ENCODE measurements around the gene EGR4.

The EGR4 gene

GRCh38 chr2:73268830-73269685 lies 24.3 kb downstream of the EGR4 start:
- no peaks in the 10 kb centered on the region for H3K27me3 ChIP-seq (ENCODE audit: insufficient read depth, low read depth, severe bottlenecking)
- H3K4me3 ChIP-seq (ENCODE audit: low read depth, low read length): peak overlapping the region; percentile 37
- TF ChIP-seq, protein P1, sequence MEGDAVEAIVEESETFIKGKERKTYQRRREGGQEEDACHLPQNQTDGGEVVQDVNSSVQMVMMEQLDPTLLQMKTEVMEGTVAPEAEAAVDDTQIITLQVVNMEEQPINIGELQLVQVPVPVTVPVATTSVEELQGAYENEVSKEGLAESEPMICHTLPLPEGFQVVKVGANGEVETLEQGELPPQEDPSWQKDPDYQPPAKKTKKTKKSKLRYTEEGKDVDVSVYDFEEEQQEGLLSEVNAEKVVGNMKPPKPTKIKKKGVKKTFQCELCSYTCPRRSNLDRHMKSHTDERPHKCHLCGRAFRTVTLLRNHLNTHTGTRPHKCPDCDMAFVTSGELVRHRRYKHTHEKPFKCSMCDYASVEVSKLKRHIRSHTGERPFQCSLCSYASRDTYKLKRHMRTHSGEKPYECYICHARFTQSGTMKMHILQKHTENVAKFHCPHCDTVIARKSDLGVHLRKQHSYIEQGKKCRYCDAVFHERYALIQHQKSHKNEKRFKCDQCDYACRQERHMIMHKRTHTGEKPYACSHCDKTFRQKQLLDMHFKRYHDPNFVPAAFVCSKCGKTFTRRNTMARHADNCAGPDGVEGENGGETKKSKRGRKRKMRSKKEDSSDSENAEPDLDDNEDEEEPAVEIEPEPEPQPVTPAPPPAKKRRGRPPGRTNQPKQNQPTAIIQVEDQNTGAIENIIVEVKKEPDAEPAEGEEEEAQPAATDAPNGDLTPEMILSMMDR (IDR thresholded peaks at IDR 0.05; ENCODE audit: low read depth, low read length): peak; percentile 24; the same call in 1 of the 2 replicates
- H3K36me3 ChIP-seq: peaks cover 5% of the 10 kb centered on the region
- H3K27ac ChIP-seq: peak overlapping the region; percentile 71
- no peaks in the 10 kb centered on the region for H3K9me3 ChIP-seq (ENCODE audit: severe bottlenecking)
- peak; percentile 87 for DNase-seq

GRCh38 chr2:73268366-73268829 lies 24.9 kb downstream of the EGR4 start:
- peak; percentile 58 for DNase-seq

DNA sequence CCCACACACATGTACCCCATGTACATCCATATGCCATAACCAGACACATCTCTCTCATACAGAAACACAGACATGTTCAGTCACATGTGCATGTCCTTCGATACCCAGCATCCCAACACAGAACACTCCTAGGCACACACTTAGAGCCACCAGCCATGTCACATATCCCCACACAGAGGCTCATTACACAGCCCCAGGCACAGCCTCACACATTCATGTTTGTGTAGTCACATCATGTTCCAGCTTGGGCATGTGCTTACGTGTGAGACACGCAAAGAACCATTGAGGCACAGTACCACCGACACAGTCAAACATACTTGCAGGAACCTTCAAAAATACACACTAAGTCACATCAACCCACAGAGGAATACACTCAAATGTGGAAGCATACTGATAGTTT lies 26.3 kb downstream of the EGR4 start:
- Histone ChIP-seq H3K27me3 (ENCODE audit: insufficient read depth, low read depth, severe bottlenecking) (no peaks in the 10 kb centered on the region), H3K4me3 (ENCODE audit: low read depth, low read length) (no peak overlapping the region), H3K9me3 (ENCODE audit: severe bottlenecking) (no peaks in the 10 kb centered on the region), H3K36me3 (peaks cover 21% of the 10 kb centered on the region), H3K27ac (no peak overlapping the region)
- TF ChIP-seq, protein P1 (IDR thresholded peaks at IDR 0.05; ENCODE audit: low read depth, low read length): no peak
- no peak for DNase-seq

More at GRCh38 chr2:73268366-73268829, 24.9 kb downstream of the EGR4 start:
- TF ChIP-seq, protein P1 (IDR thresholded peaks at IDR 0.05; ENCODE audit: low read depth, low read length): no peak
- peak overlapping the region; percentile 37 for H3K4me3 ChIP-seq (ENCODE audit: low read depth, low read length)
- peaks cover 11% of the 10 kb centered on the region for H3K36me3 ChIP-seq
- no peaks in the 10 kb centered on the region for H3K27me3 ChIP-seq (ENCODE audit: insufficient read depth, low read depth, severe bottlenecking)
- H3K9me3 ChIP-seq (ENCODE audit: severe bottlenecking): no peaks in the 10 kb centered on the region
- H3K27ac ChIP-seq: peak overlapping the region; percentile 71

- H3K9me3 ChIP-seq (ENCODE audit: severe bottlenecking): no peaks in the 10 kb centered on the region
- H3K27ac ChIP-seq: no peak overlapping the region
- H3K27me3 ChIP-seq (ENCODE audit: insufficient read depth, low read depth, severe bottlenecking): no peaks in the 10 kb centered on the region
- H3K4me3 ChIP-seq (ENCODE audit: low read depth, low read length): no peak overlapping the region
- no peak for DNase-seq
- peaks cover 26% of the 10 kb centered on the region for H3K36me3 ChIP-seq
- TF ChIP-seq, protein P1 (IDR thresholded peaks at IDR 0.05; ENCODE audit: low read depth, low read length): no peak
Observed at GRCh38 chr2:73266061-73266901, 27.1 kb downstream of the EGR4 start.

DNA sequence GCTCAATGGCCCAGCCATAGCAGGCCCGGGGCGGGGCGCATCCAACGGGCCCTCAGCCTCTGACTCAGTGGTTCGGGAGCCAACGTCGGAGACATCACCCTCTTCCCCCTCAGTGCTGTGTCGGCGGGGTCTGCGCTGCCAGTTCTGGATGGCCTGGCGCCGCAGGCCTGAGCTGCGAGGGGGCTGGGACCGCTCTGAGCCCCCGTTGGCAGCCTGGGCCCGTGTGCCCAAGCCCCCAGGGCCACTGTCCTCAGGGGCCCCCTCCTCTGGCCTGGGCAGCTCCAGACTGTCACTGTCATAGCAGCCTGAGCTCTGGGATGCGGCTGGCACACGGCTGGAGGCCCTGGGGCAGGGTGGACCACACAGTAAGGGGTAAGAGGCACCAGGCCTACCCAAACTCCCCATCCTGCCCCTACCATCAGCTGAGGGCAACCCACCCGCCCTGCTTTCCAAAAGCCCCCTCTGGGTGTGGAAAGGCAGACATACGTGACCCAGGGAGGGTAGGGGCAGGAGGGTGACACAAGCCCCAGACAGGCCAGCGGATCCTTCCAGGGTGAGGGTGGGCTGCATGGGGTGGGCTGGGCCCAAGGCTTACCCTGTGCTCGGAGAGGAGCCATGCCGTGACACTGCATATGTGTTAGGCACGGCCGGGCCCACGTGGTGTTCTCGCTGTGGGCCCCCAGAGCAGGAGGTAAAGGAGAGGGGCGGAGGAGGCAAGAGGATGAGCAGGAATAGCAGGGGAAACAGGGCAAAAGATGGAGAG lies 27.9 kb downstream of the EGR4 start:
- Histone ChIP-seq H3K9me3 (ENCODE audit: severe bottlenecking) (no peaks in the 10 kb centered on the region), H3K27ac (no peak overlapping the region), H3K36me3 (peaks cover 32% of the 10 kb centered on the region), H3K27me3 (ENCODE audit: insufficient read depth, low read depth, severe bottlenecking) (no peaks in the 10 kb centered on the region), H3K4me3 (ENCODE audit: low read depth, low read length) (no peak overlapping the region)
- DNase-seq: no peak
- TF ChIP-seq, protein P1 (IDR thresholded peaks at IDR 0.05; ENCODE audit: low read depth, low read length): no peak

Measured in WERI-Rb-1 (cell line).